CD4-positive, alpha-beta T cell treated with Interleukin-6 for 4 hours (primary cell): Measurements from ENCODE around the gene SGCG.
"Not testable (repeated sequence)": the region's sequence is repeated elsewhere in the genome, so short reads cannot be mapped to it uniquely, and the experiment has no call there.

Experiments used
- DNase-seq: peaks from one replicate; pipeline ENCODE4 v3.0.0-alpha.2; 2020; ENCODE audit warnings: mixed read lengths

The SGCG gene

GRCh38 chr13:23180711-23181110, at the start of gene SGCG:
SGCG (plus strand) TSS chr13:23180979; CDS start chr13:23203695, 22,716 bp downstream.
- DNase-seq: no peak

GRCh38 chr13:23134542-23134941, 46.2 kb upstream of the SGCG start:
- no peak for DNase-seq

GRCh38 chr13:23140492-23140891, 40.3 kb upstream of the SGCG start:
- DNase-seq: no peak

GRCh38 chr13:23141964-23142363, 38.8 kb upstream of the SGCG start:
- no peak for DNase-seq

- not testable (repeated sequence) for DNase-seq
These were observed 38.2 kb upstream of the SGCG start for GRCh38 chr13:23142607-23143006.

GRCh38 chr13:23144431-23144830, 36.3 kb upstream of the SGCG start:
- no peak for DNase-seq

- DNase-seq: no peak
These were observed 34.8 kb upstream of the SGCG start for GRCh38 chr13:23146006-23146405.

- DNase-seq: no peak
These were observed 33.8 kb upstream of the SGCG start for GRCh38 chr13:23146811-23147625.

GRCh38 chr13:23147827-23148226, 33.0 kb upstream of the SGCG start:
- no peak for DNase-seq

- DNase-seq: no peak
These were observed 23.0 kb upstream of the SGCG start for GRCh38 chr13:23157781-23158180.

GRCh38 chr13:23159205-23159759, 21.5 kb upstream of the SGCG start:
- DNase-seq: no peak

- DNase-seq: no peak
These were observed 20.8 kb upstream of the SGCG start for GRCh38 chr13:23159760-23160637.

- no peak for DNase-seq
These were observed 19.9 kb upstream of the SGCG start for GRCh38 chr13:23160638-23161480.

- DNase-seq: no peak
These were observed 19.3 kb upstream of the SGCG start for GRCh38 chr13:23161481-23161825.

- DNase-seq: no peak
These were observed 4.9 kb upstream of the SGCG start for GRCh38 chr13:23175920-23176319.

- DNase-seq: no peak
These were observed 1.4 kb downstream of the SGCG start for GRCh38 chr13:23182142-23182541.

- no peak for DNase-seq
These were observed 2.5 kb downstream of the SGCG start for GRCh38 chr13:23183292-23183691.

GRCh38 chr13:23185542-23185941, 4.8 kb downstream of the SGCG start:
- DNase-seq: no peak

- DNase-seq: no peak
These were observed 21.1 kb downstream of the SGCG start for GRCh38 chr13:23201870-23202269.

GRCh38 chr13:23202383-23202782, 21.6 kb downstream of the SGCG start:
- DNase-seq: no peak

- no peak for DNase-seq
These were observed 22.7 kb downstream of the SGCG start for GRCh38 chr13:23203516-23203915.

GRCh38 chr13:23205807-23206206, 25.0 kb downstream of the SGCG start:
- DNase-seq: no peak

- DNase-seq: no peak
These were observed 31.9 kb downstream of the SGCG start for GRCh38 chr13:23212671-23213070.
